AG08396 (cell line): Measurements from ENCODE around the gene PKD1.

Experiments
- DNase-seq: peaks from one replicate; pipeline ENCODE4 v3.0.0; 2012; ENCODE audit warnings: low spot score, mixed read lengths

PKD1 gene

GRCh38 chr16:2087748-2088631 lies 47.7 kb downstream of the PKD1 start:
- DNase-seq: no peak

DNA sequence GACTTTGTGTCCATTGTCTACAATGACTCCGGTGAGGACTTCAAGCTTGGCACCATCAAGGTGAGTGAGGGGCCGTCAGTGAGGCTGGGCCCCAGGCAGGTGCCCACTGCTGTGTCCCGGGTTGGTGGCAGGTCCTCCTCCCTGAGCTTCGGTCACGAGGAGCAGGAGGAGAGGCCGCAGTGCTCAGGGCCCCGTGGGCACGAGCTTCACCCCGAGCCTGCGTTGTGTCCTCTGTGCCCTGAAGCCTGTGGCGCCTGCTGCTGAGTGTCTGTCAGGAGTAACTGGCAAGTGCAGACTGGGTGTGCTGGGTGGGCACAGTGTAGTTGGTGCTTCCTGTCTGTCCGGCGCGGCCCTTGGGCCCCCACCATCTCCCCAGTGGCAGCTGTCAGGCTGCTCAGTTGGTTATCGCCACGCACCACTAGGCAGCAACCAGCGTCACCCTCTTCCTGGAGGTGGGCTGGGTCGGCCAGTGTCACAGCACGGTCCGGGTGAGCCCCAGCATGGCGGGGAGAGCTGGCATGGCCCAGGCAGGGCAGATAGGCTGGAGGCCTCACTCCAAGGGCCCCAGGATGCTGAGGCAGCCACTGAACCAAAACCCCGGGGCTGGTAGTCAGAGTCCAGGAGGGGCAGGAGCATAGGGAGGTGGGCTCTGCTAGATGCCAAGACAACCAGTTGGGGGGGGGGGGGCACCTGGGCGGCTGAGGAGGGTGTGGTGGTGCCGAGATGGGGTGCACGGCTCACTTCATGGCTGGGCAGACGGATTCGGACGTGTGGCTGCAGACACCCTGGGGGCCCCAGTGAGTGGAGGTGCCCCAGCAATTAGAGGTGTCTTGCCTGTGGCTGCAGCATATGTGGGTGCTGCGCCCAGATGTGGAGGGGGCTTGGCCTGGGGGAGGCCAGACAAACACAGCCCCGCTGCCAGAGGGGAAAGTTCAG lies 48.6 kb downstream of the PKD1 start:
- DNase-seq: no peak

DNA sequence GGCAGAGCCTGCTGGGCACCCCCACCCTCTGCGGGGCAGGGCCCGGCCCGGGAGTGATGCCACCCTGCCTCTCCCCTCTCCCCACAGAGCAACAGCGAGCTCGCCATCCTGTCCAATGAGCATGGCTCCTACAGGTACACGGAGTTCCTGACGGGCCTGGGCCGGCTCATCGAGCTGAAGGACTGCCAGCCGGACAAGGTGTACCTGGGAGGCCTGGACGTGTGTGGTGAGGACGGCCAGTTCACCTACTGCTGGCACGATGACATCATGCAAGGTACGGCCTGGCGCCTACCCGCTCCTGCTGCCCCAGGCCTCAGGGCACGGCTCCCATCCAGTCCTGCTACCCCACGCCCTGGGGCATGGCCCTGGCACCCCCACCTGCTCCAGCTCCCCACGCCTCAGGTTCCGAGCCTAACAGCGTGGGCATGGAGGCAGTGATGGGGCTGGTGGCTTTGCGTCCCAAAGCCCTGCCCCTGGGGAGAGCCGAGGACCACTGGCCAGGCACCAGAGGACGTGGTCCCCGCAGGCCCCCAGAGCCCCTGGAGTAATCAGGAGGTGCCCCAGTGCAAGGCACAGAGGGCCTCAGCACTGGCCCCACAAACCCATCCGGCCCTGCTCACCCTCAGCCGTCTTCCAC lies 49.5 kb downstream of the PKD1 start:
- no peak for DNase-seq

DNA sequence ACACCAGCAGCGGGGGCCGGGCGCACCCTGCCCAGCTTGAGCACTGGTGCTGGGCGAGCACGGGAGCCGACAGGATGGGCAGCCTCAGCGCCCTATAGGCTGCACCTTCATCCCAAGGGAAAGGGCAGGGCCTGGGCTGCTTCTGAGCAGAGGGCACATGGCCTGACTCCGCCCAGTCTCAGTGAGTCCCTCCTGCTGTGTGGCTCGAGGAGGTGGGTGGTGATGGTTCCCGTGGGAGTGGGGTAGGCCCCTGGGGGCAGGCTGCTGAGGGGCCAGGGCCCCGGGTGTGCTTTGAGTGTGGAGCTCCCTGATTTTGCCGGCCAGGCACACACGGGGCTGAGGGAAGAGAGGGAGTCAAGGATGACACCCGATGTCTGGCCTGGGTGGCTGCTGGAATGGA lies 50.0 kb downstream of the PKD1 start:
- no peak for DNase-seq

GRCh38 chr16:2084895-2085625 lies 50.6 kb downstream of the PKD1 start:
- no peak for DNase-seq

DNA sequence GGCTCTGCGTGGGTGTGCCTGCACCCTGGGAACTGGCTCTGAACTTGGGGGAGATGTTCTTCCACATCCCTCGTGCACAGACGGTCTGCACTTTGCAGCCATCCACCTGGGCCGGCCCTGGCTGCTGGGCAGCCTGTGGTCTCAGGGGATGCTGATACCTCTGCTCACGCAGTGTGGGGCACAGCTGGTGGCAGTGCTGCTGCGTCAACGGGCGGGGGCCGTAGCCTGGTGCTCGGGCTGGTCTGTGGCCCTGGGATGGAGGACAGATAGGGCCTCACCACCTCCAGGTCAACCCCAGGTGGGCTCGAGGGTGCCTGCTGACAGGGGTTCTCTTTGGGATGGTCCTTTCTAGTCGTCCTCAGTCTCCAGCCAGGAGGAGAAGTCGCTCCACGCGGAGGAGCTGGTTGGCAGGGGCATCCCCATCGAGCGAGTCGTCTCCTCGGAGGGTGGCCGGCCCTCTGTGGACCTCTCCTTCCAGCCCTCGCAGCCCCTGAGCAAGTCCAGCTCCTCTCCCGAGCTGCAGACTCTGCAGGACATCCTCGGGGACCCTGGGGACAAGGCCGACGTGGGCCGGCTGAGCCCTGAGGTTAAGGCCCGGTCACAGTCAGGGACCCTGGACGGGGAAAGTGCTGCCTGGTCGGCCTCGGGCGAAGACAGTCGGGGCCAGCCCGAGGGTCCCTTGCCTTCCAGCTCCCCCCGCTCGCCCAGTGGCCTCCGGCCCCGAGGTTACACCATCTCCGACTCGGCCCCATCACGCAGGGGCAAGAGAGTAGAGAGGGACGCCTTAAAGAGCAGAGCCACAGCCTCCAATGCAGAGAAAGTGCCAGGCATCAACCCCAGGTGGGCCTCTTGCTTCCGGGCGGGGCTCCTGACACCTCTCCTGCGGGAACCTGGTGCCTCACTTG lies 51.6 kb downstream of the PKD1 start:
- DNase-seq: no peak

DNA sequence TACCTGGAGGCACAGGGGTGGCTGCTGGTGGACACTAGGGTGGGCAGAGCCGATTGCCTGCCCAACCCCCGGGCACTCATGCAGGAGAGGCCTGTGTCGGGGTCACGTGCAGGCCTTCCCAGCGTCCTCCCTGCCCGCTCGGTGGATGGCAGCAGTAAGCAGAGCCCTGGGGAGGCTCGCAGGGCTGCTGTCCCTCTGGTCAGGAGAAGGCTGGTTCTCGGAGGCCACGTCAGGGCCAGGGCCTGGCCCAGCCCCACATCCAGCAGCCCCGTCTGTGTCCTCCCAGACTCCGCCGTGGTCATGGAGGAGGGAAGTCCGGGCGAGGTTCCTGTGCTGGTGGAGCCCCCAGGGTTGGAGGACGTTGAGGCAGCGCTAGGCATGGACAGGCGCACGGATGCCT lies 52.3 kb downstream of the PKD1 start:
- no peak for DNase-seq

DNA sequence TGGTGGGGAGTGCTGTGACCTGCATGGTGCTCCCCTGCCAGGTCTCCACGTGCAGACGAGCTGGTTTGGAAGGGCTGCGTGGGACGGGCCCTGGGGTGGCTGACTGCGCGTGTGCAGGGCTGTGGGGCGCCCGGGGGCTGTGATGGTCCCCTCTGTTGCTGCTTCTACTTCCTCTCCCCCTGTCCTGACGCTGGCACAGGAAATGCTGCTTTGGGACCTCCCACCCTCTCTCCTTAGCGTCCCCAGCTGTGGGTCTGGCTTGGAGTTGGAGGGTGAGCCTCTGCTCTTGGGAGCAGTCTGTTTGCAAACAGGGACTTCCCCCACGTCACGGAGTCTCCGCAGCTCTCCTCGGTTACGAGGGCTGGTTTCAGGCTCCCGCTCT lies 52.7 kb downstream of the PKD1 start:
- DNase-seq: no peak

GRCh38 chr16:2082171-2082982 lies 53.3 kb downstream of the PKD1 start:
- no peak for DNase-seq

GRCh38 chr16:2081201-2082084 lies 54.3 kb downstream of the PKD1 start:
- DNase-seq: no peak

- DNase-seq: no peak
Measured at GRCh38 chr16:2079991-2080390, 55.7 kb downstream of the PKD1 start.

- no peak for DNase-seq
Measured at GRCh38 chr16:2079311-2079800, 56.3 kb downstream of the PKD1 start.

DNA sequence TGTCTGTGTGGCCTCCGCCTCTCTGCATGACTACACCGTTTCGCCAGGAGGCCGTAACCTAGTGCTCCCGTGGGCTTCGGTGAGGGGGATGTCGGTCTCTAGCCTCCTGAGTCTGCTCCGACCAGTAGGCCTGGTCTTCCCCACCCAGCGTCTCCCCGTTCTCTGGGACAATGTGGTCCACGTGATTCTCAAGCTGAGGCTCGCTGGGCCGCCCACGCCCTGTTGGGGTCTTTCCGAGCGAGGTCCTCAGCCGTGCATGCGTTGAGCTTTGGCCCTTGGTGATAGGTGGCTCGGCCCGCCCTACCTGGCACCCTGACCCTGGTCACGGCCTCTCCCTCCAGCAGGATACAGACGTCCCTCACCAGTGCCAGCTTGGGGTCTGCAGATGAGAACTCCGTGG lies 57.0 kb downstream of the PKD1 start:
- DNase-seq: no peak

GRCh38 chr16:2078096-2078495 lies 57.6 kb downstream of the PKD1 start:
- DNase-seq: no peak

GRCh38 chr16:2077696-2078095 lies 58.0 kb downstream of the PKD1 start:
- no peak for DNase-seq

DNA sequence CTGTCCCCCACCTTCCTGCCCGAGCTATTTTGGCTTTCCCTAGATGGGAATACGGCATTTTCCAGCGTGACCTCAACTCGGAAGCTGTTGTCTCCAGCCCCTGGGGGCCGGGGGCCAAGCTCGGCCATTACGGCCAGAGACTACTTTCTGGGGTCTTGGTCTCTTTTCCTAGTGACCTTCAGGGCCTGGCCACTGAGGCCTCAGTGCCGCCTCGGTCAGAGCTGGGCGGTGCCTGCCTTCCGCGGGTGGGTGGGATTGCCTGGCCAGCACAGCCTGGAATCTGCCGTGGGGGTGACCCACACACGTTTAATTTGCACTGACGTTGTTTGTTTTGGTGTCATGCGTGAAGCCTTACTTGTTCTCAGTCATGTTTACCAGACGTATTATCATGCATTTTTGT lies 58.7 kb downstream of the PKD1 start:
- DNase-seq: no peak

DNA sequence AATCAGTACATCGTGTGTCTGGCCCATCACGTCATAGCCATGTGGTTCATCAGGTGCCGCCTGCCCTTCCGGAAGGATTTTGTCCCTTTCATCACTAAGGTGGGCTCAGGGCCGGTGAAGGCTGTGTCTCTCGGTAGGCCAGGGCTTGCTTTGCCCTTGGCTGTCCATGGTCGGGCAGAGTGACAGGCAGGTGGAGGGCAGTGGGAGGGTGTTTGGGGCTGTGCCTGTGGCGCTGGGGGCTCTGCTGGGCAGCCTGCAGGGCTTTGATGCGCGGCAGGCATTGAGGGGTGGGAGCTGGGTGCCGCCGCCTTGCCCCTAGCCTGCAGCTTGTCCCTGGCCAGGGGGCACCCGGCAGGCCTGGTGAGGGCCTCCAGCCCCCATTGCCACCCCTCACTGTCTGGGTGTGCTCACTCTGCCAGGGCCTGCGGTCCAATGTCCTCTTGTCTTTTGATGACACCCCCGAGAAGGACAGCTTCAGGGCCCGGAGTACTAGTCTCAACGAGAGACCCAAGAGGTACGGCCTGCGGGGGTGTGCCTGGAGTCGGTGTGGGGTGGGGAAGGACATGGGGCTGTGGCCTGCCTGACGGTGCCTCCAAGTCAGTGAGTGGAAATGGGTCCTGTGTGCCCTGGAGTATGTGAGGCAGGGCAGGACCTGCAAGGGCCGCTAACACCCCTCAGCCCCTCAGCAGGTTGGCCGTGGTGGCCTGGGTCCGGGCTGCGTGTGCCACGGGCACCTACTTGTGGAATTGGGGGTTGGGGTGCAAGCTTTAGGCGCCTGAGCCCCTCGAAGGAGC lies 59.4 kb downstream of the PKD1 start:
- no peak for DNase-seq

DNA sequence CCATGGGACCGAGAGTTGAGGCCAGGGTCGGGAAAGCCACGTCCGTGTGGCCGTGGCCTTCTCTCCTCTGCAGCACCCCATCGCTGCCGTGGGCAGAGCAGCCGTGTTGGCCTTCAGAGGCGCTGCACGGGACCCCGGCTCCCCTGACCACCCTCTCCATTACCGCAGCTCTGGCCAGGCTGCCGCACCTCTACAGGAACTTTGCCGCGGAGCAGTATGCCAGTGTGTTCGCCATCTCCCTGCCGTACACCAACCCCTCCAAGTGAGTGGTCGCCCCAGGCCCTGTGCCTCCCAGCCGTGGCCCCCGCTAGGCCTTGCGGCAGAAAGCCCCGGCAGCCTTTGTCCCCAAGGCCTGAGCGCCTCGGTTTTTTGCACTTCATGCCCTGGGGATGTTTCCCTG lies 60.1 kb downstream of the PKD1 start:
- DNase-seq: no peak
